Glomerular visceral epithelial cell (primary cell): Measurements from ENCODE around the gene RAB34.

Source experiments
- DNase-seq: peaks from one replicate; pipeline ENCODE4 v3.0.0-alpha.2; 2016; ENCODE audit errors: extremely low spot score

The RAB34 gene

DNA sequence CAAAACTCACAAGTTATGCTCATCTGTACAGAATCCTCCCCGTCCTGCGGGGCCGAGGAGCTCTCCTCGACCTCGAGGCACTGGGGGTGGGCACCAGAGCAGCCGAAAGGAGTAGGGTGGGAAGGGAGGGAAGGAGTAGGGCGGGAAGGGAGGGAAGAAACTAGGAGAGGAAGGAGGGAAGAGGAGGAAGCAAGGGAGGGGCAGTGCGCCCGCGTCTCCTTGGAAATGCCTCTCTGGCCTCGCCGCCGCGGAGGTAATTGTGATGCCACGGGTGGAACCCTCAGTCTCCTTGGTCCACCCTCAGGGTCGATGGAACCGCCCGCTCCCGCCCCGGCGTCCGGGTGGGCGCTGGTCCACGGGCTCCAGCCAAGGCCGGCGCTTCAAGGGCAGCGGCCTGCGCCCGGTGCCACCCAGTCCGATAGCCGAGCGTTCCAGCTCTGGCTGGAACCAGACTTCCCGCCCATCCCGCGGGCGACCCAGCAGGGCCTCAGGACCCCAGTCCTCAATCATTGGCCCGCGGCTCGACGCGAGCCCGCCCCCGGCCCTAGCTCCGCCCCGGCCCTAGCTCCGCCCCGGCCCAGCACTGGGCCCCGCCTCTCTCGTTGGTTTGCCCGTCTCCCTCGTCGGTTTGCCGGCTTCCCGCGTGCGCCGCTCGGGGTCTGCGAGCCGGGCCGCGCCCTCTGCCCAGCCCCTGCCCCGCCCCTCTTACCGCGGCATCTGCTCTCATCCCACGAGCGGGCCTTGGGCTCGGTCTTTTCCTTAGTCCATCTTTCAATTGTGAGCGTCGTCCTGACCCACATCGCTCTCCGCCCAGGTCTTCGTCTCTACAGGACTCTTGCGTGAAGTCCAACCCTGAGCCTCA is 6.6 kb downstream of the RAB34 start:
- DNase-seq = peak; percentile 96

DNA sequence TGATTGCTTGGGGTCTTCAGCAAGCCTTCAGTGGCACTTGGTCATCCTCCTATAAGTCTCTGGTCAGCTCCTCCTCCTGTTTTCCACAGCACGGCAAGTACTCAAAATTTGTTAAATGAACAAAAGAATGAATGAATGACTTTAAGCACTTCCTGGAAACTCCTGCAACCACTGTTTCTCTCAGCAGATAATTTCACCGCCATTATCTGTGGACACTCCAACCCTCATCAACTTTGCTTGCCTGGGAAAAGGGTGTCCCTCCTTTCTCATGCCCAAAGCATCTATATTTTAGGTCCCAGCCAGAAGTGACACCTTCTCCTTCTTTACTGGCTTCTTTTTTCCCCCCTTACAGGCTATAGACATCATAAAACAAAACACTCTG is 10.3 kb downstream of the RAB34 start:
- DNase-seq = no peak

GRCh38 chr17:28706471-28707338 is 11.0 kb downstream of the RAB34 start:
- DNase-seq = no peak

- no peak for DNase-seq
These were observed 11.8 kb downstream of the RAB34 start for GRCh38 chr17:28705728-28706334.

DNA sequence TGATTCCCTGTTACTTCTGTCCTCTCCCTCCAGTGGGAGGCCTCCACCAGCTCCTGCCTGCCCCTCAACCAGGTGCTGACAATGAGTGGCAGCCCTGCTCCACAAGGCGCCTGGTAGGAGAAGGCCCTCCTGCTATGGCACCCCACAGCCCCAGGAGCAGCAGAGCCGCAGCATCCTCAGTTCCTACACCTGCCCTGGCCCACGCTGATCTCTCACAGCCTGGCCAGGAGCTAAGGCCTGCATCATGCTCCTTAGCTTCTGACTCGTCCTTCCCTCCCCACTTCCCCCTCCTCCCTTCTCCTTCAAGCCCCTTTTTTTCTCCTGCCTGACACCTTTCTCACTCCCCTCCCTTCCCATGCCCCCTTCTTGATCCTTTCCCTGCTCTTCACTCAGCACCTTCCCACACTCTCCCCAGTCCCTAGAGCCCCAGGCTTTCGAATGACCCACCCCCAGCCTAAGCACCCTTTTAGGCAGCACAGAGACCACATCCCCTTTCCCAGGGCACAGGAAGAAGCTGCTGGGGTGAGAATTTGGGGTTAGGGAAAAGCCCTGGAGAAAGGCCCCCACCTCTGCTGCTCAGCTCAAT is 12.5 kb downstream of the RAB34 start:
- DNase-seq = no peak

DNA sequence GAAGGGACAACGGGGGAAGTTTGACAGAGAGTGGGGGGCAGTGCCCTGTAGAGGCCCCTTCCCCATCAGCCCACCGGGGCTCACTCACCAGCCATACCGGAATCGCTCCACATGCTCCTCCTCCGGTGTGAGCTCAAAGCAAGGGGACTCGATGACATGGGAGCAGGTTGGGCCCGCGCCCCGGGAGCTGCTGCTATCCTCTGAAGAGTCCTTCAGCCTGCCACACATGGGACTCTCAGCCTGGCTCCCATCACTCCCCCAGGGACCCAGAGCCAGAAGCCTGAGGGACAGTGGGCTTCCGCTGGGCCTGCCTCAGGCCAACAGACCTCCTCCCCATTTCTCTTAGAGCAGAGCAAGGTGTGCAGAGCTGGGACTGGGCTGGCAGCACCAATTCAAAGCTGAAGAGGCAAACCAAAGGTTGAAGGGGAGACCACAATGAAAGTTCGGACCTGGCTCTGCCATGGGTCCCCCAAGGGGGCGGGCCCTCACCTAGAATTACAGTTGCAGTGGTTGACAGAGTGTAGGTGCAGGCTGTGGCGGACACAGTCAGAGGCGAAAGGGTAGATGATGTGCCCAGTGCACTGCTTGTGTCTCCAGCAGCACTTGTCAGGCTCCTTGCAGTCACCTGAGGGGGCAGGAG is 13.3 kb downstream of the RAB34 start:
- DNase-seq = no peak

- no peak for DNase-seq
These were observed 14.0 kb downstream of the RAB34 start for GRCh38 chr17:28703552-28704218.

DNA sequence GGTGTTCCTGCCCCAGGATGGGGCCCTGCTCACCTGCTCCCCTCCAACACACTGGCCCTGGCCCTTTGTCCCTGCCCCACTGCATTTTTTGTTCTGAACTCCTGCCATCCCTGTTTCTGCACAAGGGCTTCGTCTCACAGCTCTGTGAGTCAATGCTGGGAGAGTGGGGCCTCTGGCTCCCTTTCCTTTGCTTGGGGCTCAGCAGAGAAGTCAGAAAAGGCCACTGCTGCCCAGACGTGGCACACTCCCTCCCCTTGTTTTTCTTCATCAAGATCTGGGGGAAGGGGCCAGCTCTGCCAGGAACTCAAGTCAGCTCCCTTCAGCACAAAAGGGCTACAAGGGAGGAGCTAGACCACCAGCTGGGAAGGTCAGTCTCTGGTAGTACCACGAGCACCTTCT is 14.9 kb downstream of the RAB34 start:
- DNase-seq = no peak

DNA sequence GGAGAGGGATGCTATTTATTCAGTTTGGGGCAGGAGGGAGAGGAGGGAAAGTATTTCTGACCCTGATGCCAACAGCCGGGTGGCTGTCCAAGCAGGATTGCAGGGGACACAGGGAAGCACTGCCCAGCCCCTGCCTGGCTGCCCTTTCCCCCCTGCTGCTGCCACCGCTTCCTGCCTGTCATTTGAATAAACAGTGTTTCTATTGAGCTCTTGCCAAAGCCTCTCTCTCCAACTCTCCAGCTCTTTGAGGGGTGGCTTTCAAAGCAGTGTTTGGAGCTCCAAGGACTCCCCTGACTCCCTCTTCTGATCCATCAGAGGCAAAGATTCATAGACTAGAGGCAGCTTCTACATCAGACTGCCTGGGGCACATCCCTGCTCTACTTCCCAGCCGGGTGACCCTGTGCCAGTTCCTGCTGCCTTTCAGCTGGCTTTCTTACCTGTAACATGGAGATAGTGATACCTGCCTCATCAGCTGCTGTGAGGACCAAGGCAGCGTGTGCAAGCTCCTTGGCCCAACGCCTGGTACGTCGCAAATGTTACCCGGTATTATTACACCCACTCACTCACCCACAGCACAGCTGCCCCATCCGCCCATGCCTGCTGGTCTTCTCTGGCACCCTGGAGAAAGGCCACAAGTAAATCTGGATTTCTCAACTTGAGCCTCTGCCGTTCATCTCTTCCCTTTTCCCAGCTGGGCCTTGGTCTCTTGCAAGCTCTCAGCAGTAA is 15.5 kb downstream of the RAB34 start:
- DNase-seq = no peak

DNA sequence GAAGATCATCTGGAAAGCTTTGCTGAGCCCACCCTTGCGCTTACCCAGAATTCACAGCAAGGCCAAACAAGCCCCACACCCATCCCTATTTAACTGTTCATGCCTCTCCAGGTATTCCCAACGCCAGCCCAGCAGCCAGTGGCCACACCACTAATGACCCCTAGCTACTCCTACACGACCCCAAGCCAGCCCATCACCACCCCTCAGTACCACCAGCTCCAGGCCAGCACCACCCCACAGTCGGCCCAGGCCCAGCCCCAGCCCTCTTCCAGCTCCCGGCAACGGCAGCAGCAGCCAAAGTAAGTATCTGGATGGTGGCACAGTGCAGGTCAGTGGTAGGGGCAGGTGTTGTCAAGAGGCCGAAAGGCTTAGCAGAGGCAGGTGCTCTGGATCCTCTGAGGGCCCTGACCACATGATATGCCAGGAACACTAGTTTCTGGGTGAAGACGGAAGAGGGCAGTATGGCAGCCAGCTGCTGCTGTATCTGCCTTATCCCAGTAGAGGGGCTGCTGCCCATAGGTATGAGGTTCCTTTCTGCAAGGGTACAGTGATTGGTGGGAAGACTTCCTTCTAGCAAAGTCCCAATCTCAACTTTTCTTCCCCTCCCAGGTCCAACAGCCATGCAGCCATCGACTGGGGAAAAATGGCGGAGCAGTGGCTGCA is 16.7 kb downstream of the RAB34 start:
- DNase-seq = no peak

DNA sequence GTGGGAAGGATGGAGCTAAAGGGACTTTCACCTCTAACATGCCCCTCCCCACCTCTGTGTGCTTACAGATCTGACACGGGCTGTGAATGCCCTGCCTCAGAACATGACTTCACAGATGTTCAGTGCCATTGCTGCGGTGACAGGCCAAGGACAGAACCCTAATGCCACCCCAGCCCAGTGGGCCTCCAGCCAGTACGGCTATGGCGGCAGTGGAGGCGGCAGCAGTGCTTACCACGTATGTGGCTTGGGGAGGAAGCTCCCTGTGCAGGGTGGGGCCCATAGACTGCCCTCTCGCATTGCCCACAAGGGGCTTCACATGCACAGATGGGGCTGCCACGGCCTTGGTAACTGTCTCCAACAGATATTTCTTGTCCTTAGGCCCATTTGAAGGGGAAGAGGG is 17.4 kb downstream of the RAB34 start:
- no peak for DNase-seq

- no peak for DNase-seq
These were observed 19.3 kb downstream of the RAB34 start for GRCh38 chr17:28698253-28698941.

DNA sequence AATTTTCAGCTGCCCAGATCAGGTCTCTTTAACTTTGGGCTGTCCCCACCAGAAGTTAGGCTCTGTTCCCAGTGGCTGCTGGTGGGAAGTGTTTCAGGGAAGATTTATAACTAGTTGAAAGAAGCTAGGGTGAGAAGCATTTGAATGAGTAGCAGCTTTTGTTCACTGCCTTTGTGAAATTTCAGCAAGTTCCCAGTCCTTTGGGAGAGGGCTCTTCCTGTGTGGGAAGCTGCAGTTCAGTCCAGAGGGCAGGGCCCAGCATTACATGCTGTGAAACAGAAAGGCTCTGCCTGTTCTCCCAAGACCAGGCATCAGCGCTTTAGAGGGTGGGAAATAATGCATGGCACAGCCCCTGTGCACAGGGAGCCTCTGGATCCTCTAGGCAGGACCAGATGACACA is 23.8 kb downstream of the RAB34 start:
- no peak for DNase-seq

DNA sequence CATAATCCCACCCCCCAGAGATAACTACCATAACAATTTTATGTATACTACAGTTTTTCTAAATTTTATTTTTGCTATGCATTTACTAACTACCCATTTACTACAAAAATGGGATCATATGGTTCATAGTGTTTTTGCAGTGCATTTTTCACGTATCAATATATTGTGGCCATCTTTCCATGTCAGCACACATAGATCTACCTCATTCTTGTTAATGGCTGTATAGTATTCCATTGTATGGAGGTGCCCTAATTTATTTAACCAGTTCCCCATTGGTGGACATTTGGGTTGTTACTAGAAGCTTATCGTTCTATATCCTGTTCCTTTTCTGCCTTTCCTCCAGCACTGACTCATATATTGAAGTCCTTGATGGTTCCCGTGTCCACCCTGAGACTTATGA is 28.7 kb downstream of the RAB34 start:
- DNase-seq = no peak

DNA sequence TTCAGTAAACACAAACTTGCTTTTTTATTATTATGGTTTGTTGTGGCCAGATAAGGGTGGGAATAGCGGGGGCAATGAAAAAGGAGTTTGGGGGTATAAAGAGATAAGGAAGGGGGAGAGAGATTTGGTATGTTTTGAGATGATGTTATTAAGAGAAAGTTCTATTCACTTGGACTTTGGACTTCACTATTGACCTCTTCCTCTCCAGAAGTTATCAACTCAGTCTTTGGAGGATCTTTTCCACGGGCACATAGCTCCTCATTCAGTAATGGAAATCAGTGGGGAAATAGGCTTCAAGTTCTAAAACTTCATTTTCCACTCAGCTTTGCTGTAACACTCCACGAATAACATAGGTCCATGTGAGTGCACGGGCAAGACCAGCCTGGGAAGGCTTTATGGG is 29.2 kb downstream of the RAB34 start:
- DNase-seq = no peak

GRCh38 chr17:28686296-28686695 is 31.4 kb downstream of the RAB34 start:
- no peak for DNase-seq

DNA sequence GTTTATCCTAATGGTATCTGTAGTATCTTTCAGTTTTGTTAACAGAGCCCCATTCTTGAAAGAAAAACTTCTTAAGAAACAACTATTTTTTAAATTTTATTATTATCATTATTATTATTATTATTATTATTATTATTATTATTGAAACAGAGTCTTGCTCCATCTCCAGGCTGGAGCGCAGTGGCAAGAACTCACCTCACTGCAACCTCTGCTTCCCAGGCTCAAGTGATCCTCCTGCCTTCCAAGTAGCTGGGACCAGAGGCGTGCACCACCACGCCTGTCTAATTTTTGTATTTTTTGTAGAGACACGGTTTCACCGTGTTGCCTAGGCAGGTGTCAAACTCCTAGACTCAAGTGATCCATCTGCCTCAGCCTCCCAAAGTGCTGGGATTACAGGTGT is 32.3 kb downstream of the RAB34 start:
- no peak for DNase-seq

DNA sequence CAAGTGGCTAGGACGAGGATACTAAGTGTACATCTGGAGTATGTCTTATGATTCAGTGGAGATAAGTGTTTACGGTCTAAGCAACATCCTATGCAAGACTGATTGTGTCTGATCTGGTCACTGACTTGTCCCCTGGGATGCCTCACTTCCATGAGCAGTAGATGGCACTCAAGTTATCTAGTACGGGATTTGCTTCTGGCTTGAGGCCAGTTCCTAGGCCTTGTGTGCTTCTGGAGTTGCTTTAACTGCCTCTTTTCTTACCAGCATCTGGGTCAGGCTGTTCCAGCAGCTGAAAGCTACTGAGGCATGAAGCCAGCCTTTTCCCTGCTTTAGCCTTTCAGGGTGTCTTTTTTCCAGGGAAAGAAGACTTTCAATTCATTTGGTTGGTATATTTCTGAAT is 32.7 kb downstream of the RAB34 start:
- peak; percentile 55 for DNase-seq

DNA sequence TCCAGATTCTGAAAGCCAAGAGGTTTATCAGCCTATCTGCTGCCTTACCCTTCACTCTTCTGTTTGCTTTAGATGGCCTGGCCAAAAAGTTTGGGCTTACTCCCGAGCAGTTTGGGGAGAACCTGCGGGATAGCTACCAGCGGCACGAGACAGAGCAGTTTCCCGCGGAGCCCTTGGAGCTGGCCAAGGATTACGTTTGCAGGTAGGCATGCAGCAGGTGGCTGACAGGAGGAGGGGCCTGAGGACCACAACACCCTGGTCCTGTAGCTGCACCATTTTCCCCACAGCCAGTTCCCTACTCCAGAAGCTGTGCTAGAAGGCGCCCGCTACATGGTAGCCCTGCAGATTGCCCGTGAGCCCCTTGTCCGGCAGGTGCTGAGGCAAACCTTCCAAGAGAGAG is 35.0 kb downstream of the RAB34 start:
- no peak for DNase-seq
